K562 (cell line): Measurements from ENCODE around the gene TRIOBP. TPM values are rescaled to one million over a fixed set of nuclear protein-coding genes. Genes with fewer than 3 reads are reported as not detected.

ENCODE experiments used
- ATAC-seq: fragments of 200-7000 bp; cut with Tn5 transposase; 3 replicates; pipeline ENCODE4 v1.9.1; 2020; ENCODE audit warnings: moderate library complexity
- BruUV-seq: library from RNA; stranded (reverse); fragments of 400-500 nt; replicated peaks from 2 replicates; lab custom pipeline; 2021; lab: Mats Ljungman, UMichigan
- CTCF ChIA-PET: fragments of 300-600 bp; formaldehyde crosslinking; extraction: SDS; loops from one replicate; lab custom pipeline; 2021; ENCODE audit warnings: low intra/inter-chr PET ratio; lab: Yijun Ruan, JAX
- POLR2A ChIA-PET: fragments of 300-600, 350-650 bp; sonication (Branson Sonifier 250); formaldehyde crosslinking; extraction: SDS; loops from one replicate; lab custom pipeline; 2021; ENCODE audit warnings: antibody characterized with exemption, inconsistent platforms; lab: Yijun Ruan, JAX
- DNase-seq, 4 experiments: peaks; one replicate each; pipeline versions ENCODE4 v3.0.0 to v3.0.0-alpha.2; 2011 to 2018; ENCODE audit warnings: low spot score in 3 of 4, mixed read lengths in 3 of 4; ENCODE audit errors: extremely low read depth in 1 of 4
- FAIRE-seq: peaks from 2 replicates; lab custom pipeline; 2011; peaks lifted over from hg19 to GRCh38; lab: Jason Lieb, UNC
- H2AFZ ChIP-seq: 2 replicates; pipeline ENCODE4 v1.6.0; 2011; ENCODE audit warnings: low read depth, low read length, control low read depth, inconsistent platforms
- H3K27ac ChIP-seq: fragments of 200-600 bp; 3 replicates; pipeline ENCODE4 v1.8.0; 2011; ENCODE audit warnings: low read depth, mild to moderate bottlenecking, control low read depth, inconsistent platforms, low read length, moderate library complexity, mixed read lengths; ENCODE audit errors: extremely low read depth
- H3K27me3 ChIP-seq, 2 experiments: fragments of 300-600 bp in 1 of 2; 2 replicates in 1 of 2; 3 replicates in 1 of 2; pipeline versions ENCODE4 v1.6.0 to v1.8.0; 2011; ENCODE audit warnings: inconsistent platforms in 2 of 2, low read length in 2 of 2, mild to moderate bottlenecking in 1 of 2, mixed read lengths in 1 of 2, moderate library complexity in 1 of 2; ENCODE audit not compliant: control insufficient read depth in 2 of 2, insufficient read depth in 2 of 2
- H3K36me3 ChIP-seq: fragments of 300-600 bp; 3 replicates; pipeline ENCODE4 v1.8.0; 2011; ENCODE audit warnings: mild to moderate bottlenecking, low read length, inconsistent platforms; ENCODE audit not compliant: control insufficient read depth, insufficient read depth
- H3K4me1 ChIP-seq, 2 experiments: fragments of 200-600 bp in 1 of 2; replicated peaks in 1 of 2; 2 replicates in 1 of 2; 3 replicates in 1 of 2; pipeline versions ENCODE4 v1.5.1 to v1.8.0; 2011; ENCODE audit warnings: inconsistent platforms in 2 of 2, low read length in 2 of 2, mild to moderate bottlenecking in 1 of 2, mixed read lengths in 1 of 2, moderate library complexity in 1 of 2; ENCODE audit not compliant: control insufficient read depth in 2 of 2, insufficient read depth in 2 of 2
- H3K4me2 ChIP-seq: 2 replicates; pipeline ENCODE4 v1.6.1; 2011; ENCODE audit warnings: low read length, control low read depth, inconsistent platforms, mixed read lengths; ENCODE audit not compliant: insufficient read depth
- H3K4me3 ChIP-seq: fragments of 200-600 bp; sonication (generic), shearing (Covaris generic); 2 replicates; pipeline ENCODE4 v1.5.1; 2016; ENCODE audit warnings: control low read depth, inconsistent platforms
- H3K79me2 ChIP-seq: fragments of 200-600 bp; 3 replicates; pipeline ENCODE4 v1.8.0; 2011; ENCODE audit warnings: low read length, inconsistent platforms; ENCODE audit not compliant: control insufficient read depth, insufficient read depth
- H3K9ac ChIP-seq, 2 experiments: 2 replicates each; pipeline versions ENCODE4 v1.6.0 to v1.6.1; 2011; ENCODE audit warnings: low read depth in 2 of 2, low read length in 2 of 2, control low read depth in 1 of 2, inconsistent platforms in 1 of 2, mild to moderate bottlenecking in 1 of 2, mixed read lengths in 1 of 2; ENCODE audit not compliant: insufficient read depth in 1 of 2
- H3K9me1 ChIP-seq: one replicate; pipeline ENCODE4 v1.6.0; 2011; ENCODE audit warnings: inconsistent platforms, mild to moderate bottlenecking, low read length, moderate library complexity; ENCODE audit not compliant: control insufficient read depth, insufficient read depth
- H3K9me3 ChIP-seq: replicated peaks from 2 replicates; pipeline ENCODE4 v1.5.1; 2011; ENCODE audit warnings: low read depth, low read length, inconsistent platforms; ENCODE audit not compliant: control insufficient read depth, insufficient read depth
- H4K20me1 ChIP-seq: replicated peaks from 2 replicates; pipeline ENCODE4 v1.6.1; 2011; ENCODE audit warnings: low read length, inconsistent platforms, mixed read lengths; ENCODE audit not compliant: control insufficient read depth, insufficient read depth
- CBFA2T3 ChIP-seq: fragments of 450-650 bp; IDR thresholded peaks from 2 replicates; pipeline ENCODE4 v1.6.1; 2017
- CBX8 ChIP-seq: fragments of 200-600 bp; sonication (generic); IDR thresholded peaks from 2 replicates; pipeline ENCODE4 v1.6.1; 2012; ENCODE audit warnings: borderline replicate concordance, mixed run types, low read depth, mild to moderate bottlenecking, moderate library complexity, mixed read lengths, low read length, control low read depth, inconsistent platforms; ENCODE audit not compliant: poor library complexity, severe bottlenecking; ENCODE audit errors: extremely low read depth
- ELF1 ChIP-seq: fragments of 200-800 bp; sonication (Bioruptor generic); IDR thresholded peaks from 2 replicates; pipeline ENCODE4 v1.6.1; 2016; ENCODE audit warnings: missing genetic modification characterization, missing compliant biosample characterization
- HDAC1 ChIP-seq, 2 experiments: fragments of 450-650 bp; IDR thresholded peaks; 2 replicates each; pipeline ENCODE4 v1.6.1; 2016 to 2017; ENCODE audit warnings: inconsistent platforms in 1 of 2, mild to moderate bottlenecking in 1 of 2, moderate library complexity in 1 of 2
- HLTF ChIP-seq: fragments of 450-650 bp; IDR thresholded peaks from 2 replicates; pipeline ENCODE4 v1.6.1; 2016
- HMGXB4 ChIP-seq: sonication (generic); formaldehyde crosslinking; IDR thresholded peaks from 2 replicates; pipeline ENCODE4 v1.8.1; 2023; ENCODE audit warnings: mild to moderate bottlenecking, missing genetic modification reagents
- MECOM ChIP-seq: fragments of 250-450 bp; sonication (Bioruptor Pico); IDR thresholded peaks from 2 replicates; pipeline ENCODE4 v1.8.0; 2022; ENCODE audit warnings: inconsistent platforms
- PTBP1 ChIP-seq: fragments of 200-400 bp; formaldehyde crosslinking; IDR thresholded peaks from 2 replicates; pipeline ENCODE4 v1.6.1; 2017; ENCODE audit warnings: low read depth, low read length
- ZNF133 ChIP-seq: fragments of 250-450 bp; sonication (Bioruptor Pico); IDR thresholded peaks from 2 replicates; pipeline ENCODE4 v1.4.0; 2020; ENCODE audit warnings: mild to moderate bottlenecking
- ZNF212 ChIP-seq: fragments of 450-650 bp; formaldehyde crosslinking; IDR thresholded peaks from 2 replicates; pipeline ENCODE4 v1.4.0; 2020; ENCODE audit warnings: mild to moderate bottlenecking
- ZNF696 ChIP-seq: fragments of 250-450 bp; sonication (Bioruptor Pico); conservative IDR thresholded peaks from 2 replicates; pipeline ENCODE4 v1.4.0; 2020; ENCODE audit warnings: mild to moderate bottlenecking, moderate library complexity
- ZNF699 ChIP-seq: fragments of 250-450 bp; sonication (Bioruptor Pico); IDR thresholded peaks from 2 replicates; pipeline ENCODE4 v1.8.0; 2021; ENCODE audit warnings: mild to moderate bottlenecking, moderate library complexity; ENCODE audit not compliant: insufficient replicate concordance
- ZNF764 ChIP-seq: fragments of 250-450 bp; sonication (Bioruptor Pico); IDR thresholded peaks from 2 replicates; pipeline ENCODE4 v1.4.0; 2020; ENCODE audit warnings: low read depth, mild to moderate bottlenecking, moderate library complexity
- ZSCAN32 ChIP-seq: fragments of 450-650 bp; formaldehyde crosslinking; IDR thresholded peaks from 2 replicates; pipeline ENCODE4 v1.4.0; 2020; ENCODE audit warnings: mild to moderate bottlenecking, moderate library complexity
- WGBS: fragments of 100-300 bp; shearing (Covaris generic); methylation state at CpG from one replicate; pipeline ENCODE4 v1.1.6; 2016; ENCODE audit warnings: low coverage, mixed read lengths; ENCODE audit not compliant: insufficient coverage; ENCODE audit errors: missing lambda C conversion rate; 5-methylcytosine and 5-hydroxymethylcytosine counted together
- in situ Hi-C: fragments of 300-500 bp; cut with MboI; formaldehyde crosslinking; loops from 4 replicates; pipeline ENCODE4 v1.15.0; 2018; ENCODE audit warnings: inconsistent platforms, mixed read lengths
- intact Hi-C: fragments of 100-400 bp; cut with micrococcal nuclease; formaldehyde crosslinking; loops from 2 replicates; pipeline ENCODE4 v1.14.2; 2022
- polyA plus RNA-seq, 8 experiments: library from polyadenylated mRNA; depleted of rRNA in 4 of 8; stranded (reverse) in 5 of 8; unstranded in 3 of 8; fragments of >200 nt; fragmentation: Nextera tagmentation in 2 of 8; fragmentation: Illumina TruSeq in 1 of 8; extraction: Ambion mirVana in 2 of 8; extraction: Trizol in 1 of 8; gene quantifications; 2 replicates each; pipeline versions ENCODE4 v1.2.1 to v1.2.3, GENCODE V29; 2011 to 2014; ENCODE audit warnings: inconsistent platforms in 1 of 8, missing spikeins in 1 of 8
- total RNA-seq, 7 experiments: library from RNA; depleted of rRNA in 6 of 7; stranded (reverse); fragments of >200 nt in 6 of 7; fragmentation: Illumina TruSeq in 2 of 7; extraction: Trizol in 2 of 7; gene quantifications; 2 replicates each; pipeline versions ENCODE4 v1.2.1 to v1.2.3, GENCODE V29; 2011 to 2021; ENCODE audit warnings: low replicate concordance in 1 of 7

TRIOBP gene
- total and polyA plus RNA-seq, 9 of the 15 experiments (the other 6 are each of a cell fraction or from before 2014, with no cell fraction given) = 0.24 to 13.8 (median 5.5) TPM

GRCh38 chr22:37819105-37819433 lies 122.2 kb downstream of the TRIOBP start (continued):
- no peak for TF ChIP-seq HMGXB4 (CRISPR knock-in tag)
- TF ChIP-seq ZNF764 = no peak
- no peak for TF ChIP-seq PTBP1
- TF ChIP-seq CBFA2T3 = no peak

GRCh38 chr22:37820350-37820749 lies 123.5 kb downstream of the TRIOBP start:
- in situ Hi-C loops = no loop called here
- WGBS = 54% methylated on average over 3 of the region's 5 CpGs

More at GRCh38 chr22:37820350-37820749, 123.5 kb downstream of the TRIOBP start:
- Histone ChIP-seq H3K79me2 (no peaks in the 10 kb centered on the region), H3K36me3 (peaks cover 19% of the 10 kb centered on the region; the same call in 2 of the 3 replicates), H2AFZ (no peak overlapping the region), H3K27ac (no peak overlapping the region), H3K9me1 (no peaks in the 10 kb centered on the region), H3K9ac (no peak overlapping the region), H4K20me1 (no peaks in the 10 kb centered on the region), H3K4me2 (no peak overlapping the region)
- no peak for DNase-seq
- BruUV-seq = no TSS peak
- FAIRE-seq = no peak
- POLR2A ChIA-PET = interaction anchor here (0.8 to 5.0 kb wide), 3 partner anchors 9 to 91 kb away, joined by 3 to 34 read pairs (median 3); partner anchors contain the start of gene GCAT
- TF ChIP-seq CBX8 = no peak
- TF ChIP-seq ELF1 (tag) = no peak
- TF ChIP-seq HLTF = no peak
- TF ChIP-seq ZSCAN32 (CRISPR knock-in tag) = no peak
- no peak for TF ChIP-seq ZNF699
- no peak for TF ChIP-seq ZNF133 (CRISPR knock-in tag)
- no peak for TF ChIP-seq HDAC1 (IDR thresholded peaks at IDR 0.05)
- TF ChIP-seq ZNF212 (CRISPR knock-in tag) = no peak
- TF ChIP-seq ZNF696 = no peak
- TF ChIP-seq MECOM (CRISPR knock-in tag) = no peak
- TF ChIP-seq, all 486 proteins: peak for 0
- no peak for ATAC-seq
- intact Hi-C loops = no loop called here
- Histone ChIP-seq H3K4me1 (peaks cover 7 to 23% of the 10 kb centered on the region in 2 experiments; a peak in 4 of 5 replicates), H3K27me3 (no peaks in the 10 kb centered on the region), H3K9me3 (no peaks in the 10 kb centered on the region), H3K4me3 (no peak overlapping the region)
- CTCF ChIA-PET = no interaction called here
